ENCODE results near the gene FYN.

GRCh38 chr6:111823012-111823411 lies 50.2 kb downstream of the FYN start:
- TF ChIP-seq YY1 (IDR thresholded peaks at IDR 0.05; ENCODE audit: insufficient read depth, insufficient read length) = no peak
- TF ChIP-seq ZNF274 (IDR thresholded peaks at IDR 0.05; ENCODE audit: low read depth, low read length) = no peak

All from NT2/D1 (cell line).